Fibroblast of villous mesenchyme (primary cell): ENCODE data around the gene FRY. TPM values are rescaled to one million over a fixed set of nuclear protein-coding genes. Genes with fewer than 3 reads are reported as not detected.
"Not testable (repeated sequence)": the region's sequence is repeated elsewhere in the genome, so short reads cannot be mapped to it uniquely, and the experiment has no call there.

Experiments
- DNase-seq: peaks from one replicate; pipeline ENCODE4 v3.0.0-alpha.2; 2010; ENCODE audit warnings: low read depth
- H3K4me3 ChIP-seq: 2 replicates; pipeline ENCODE4 v1.5.1; 2011; ENCODE audit warnings: low read depth, mild to moderate bottlenecking, low read length
- total RNA-seq: library from RNA; depleted of rRNA; stranded (reverse); fragments of >200 nt; gene quantifications from 2 replicates; pipeline ENCODE4 v1.2.3, GENCODE V29; 2012
- TF ChIP-seq, protein P1 (sequence below): IDR thresholded peaks from 2 replicates; pipeline ENCODE4 v1.5.1; 2012; ENCODE audit warnings: low read depth, mild to moderate bottlenecking, low read length; ENCODE audit not compliant: insufficient read depth

Gene FRY
- total RNA-seq: 27.2 and 33.8 TPM in 2 replicates

GRCh38 chr13:32031025-32031814 lies at the start of gene FRY:
Gene FRY (plus strand): TSS chr13:32031774. CDS start chr13:32031796, 22 bp downstream.
- TF ChIP-seq, protein P1, sequence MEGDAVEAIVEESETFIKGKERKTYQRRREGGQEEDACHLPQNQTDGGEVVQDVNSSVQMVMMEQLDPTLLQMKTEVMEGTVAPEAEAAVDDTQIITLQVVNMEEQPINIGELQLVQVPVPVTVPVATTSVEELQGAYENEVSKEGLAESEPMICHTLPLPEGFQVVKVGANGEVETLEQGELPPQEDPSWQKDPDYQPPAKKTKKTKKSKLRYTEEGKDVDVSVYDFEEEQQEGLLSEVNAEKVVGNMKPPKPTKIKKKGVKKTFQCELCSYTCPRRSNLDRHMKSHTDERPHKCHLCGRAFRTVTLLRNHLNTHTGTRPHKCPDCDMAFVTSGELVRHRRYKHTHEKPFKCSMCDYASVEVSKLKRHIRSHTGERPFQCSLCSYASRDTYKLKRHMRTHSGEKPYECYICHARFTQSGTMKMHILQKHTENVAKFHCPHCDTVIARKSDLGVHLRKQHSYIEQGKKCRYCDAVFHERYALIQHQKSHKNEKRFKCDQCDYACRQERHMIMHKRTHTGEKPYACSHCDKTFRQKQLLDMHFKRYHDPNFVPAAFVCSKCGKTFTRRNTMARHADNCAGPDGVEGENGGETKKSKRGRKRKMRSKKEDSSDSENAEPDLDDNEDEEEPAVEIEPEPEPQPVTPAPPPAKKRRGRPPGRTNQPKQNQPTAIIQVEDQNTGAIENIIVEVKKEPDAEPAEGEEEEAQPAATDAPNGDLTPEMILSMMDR: no peak
- DNase-seq: peak; percentile 72
- H3K4me3 ChIP-seq: peak within 1 kb of the TSS; percentile 84

DNA sequence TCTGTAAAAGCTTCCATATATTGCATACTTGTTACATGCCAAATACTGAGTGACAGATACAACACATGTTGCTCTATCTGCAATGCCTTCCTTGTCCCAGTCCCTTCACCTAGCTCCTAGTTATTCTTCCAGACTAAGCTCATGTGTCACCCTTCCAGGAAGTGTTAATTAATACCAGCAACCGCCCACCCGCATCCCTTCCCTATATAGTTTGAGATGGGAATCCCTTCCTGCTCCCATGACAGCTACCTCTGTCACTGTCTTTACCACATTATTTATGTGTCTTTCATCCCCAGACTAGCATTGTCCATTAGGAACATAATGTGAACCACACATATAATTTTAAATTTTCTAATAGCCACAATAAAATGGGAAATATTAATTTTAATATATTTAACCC lies 49.5 kb upstream of the FRY start:
- no peak overlapping the region for H3K4me3 ChIP-seq
- TF ChIP-seq, protein P1: no peak
- DNase-seq: peak; percentile 51

DNA sequence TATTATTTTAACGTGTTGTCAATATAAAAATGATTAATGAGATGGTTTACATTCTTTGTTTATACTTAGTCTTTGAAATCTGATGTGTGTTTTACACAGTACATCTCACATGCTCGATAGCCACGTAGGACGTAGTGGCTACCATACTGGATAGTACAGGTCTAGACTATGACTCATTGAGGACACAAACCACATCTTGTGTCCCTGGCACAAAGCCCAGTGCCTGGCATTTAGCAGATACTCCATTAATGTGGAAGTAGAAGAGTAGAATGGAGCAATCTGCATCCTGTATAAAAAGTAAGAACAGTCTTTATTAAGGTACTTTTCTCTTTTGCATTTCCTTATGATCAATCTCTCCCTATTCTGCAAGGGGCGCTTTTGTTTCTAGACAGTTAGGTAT lies 49.0 kb upstream of the FRY start:
- no peak overlapping the region for H3K4me3 ChIP-seq
- peak; percentile 99 for DNase-seq
- TF ChIP-seq, protein P1: no peak

- not testable (repeated sequence) for H3K4me3 ChIP-seq, DNase-seq
Measured at GRCh38 chr13:31983696-31984095, 47.9 kb upstream of the FRY start.

DNA sequence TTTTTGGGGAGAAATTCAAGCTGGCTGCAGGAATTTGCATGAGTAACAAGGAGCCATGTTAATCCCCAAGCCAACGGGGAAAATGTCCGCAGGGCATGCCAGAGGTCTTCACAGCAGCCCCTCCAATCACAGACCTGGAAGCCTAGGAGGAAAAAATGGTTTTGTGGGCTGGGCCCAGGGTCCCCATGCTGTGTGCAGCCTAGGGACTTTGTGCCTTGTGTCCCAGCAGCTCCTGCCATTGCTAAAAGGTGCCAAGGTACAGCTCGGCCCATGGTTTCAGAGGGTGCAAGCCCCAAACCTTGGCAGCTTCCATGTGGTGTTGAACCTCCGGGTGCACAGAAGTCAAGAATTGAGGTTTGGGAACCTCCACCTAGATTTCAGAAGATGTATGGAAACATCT lies 47.2 kb upstream of the FRY start:
- H3K4me3 ChIP-seq, DNase-seq: not testable (repeated sequence)

DNA sequence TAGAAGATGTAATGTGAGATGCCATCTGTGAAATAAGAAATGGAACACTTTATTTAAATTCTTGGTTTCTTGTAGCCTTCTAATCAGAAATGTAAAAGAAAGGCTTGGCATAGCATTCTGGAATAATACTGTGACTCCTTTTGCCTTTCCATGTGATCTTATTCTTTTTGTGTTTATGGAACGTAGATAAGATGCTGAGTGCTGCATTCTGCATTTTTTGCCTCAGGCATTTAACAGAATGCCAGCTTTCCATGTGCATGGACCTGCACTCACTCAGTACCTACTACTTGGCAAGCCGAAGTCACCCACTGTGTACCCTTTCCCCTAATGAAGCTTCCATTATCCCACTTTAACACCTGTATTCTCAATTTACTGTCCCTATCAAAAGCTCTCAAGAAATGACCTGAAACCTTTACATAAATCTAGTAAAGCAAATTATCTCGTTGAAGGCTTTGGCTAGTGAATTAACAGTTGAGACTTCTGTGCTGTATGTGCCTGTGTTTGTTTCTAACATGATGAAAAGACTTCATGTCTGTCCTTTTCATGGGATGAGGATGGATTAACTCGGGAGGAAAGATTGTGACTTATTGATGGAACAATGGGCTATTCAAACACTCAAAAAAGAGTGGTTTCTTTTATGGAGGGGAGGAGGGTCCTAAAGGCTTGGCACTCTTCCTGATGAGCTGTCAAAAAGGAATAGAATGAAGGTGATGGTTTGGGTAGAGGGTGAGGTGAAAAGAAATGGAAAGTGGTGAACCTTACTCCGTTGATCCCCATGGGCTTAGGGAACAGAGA lies 44.7 kb upstream of the FRY start:
- TF ChIP-seq, protein P1: no peak
- no peak for DNase-seq
- no peak overlapping the region for H3K4me3 ChIP-seq

- TF ChIP-seq, protein P1: no peak
- no peak overlapping the region for H3K4me3 ChIP-seq
- peak; percentile 83 for DNase-seq
Measured at GRCh38 chr13:31987535-31988170, 43.9 kb upstream of the FRY start.

DNA sequence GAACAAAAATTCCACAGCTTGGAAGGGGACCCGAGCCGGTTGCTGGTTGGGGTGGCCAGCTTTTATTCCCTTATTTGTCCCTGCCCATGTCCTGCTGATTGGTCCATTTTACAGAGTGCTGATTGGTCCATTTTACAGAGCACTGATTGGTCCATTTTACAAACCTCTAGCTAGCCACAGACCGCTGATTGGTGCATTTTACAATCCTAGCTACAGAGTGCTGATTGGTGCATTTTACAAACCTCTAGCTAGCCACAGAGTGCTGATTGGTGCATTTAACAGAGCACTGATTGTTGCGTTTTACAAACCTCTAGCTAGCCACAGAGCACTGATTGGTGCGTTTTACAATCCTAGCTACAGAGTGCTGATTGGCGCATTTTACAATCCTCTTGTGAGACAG lies 37.2 kb upstream of the FRY start:
- H3K4me3 ChIP-seq, DNase-seq: not testable (repeated sequence)
